ENCODE data around the gene CT55.
"Not testable (repeated sequence)": the region's sequence is repeated elsewhere in the genome, so short reads cannot be mapped to it uniquely, and the experiment has no call there.

CT55 gene

GRCh38 chrX:135185795-135186443 lies 14.7 kb upstream of the CT55 start:
- peak; percentile 47 for TF ChIP-seq CTCF (IDR thresholded peaks at IDR 0.05; ENCODE audit: low read depth, low read length)

GRCh38 chrX:135178636-135179035 lies 7.4 kb upstream of the CT55 start:
- no peak for TF ChIP-seq CTCF (IDR thresholded peaks at IDR 0.05; ENCODE audit: low read depth, low read length)

More at GRCh38 chrX:135185795-135186443, 14.7 kb upstream of the CT55 start:
- H3K4me3 ChIP-seq (ENCODE audit: low read depth, low read length) = no peak overlapping the region

GRCh38 chrX:135170468-135170867 lies 730 bp downstream of the CT55 start:
- H3K4me3 ChIP-seq (ENCODE audit: low read depth, low read length) = no peak overlapping the region
- TF ChIP-seq CTCF (IDR thresholded peaks at IDR 0.05; ENCODE audit: low read depth, low read length) = no peak

More at GRCh38 chrX:135178636-135179035, 7.4 kb upstream of the CT55 start:
- H3K4me3 ChIP-seq (ENCODE audit: low read depth, low read length) = no peak overlapping the region

- not testable (repeated sequence) for H3K4me3 ChIP-seq (ENCODE audit: low read depth, low read length)
Observed at GRCh38 chrX:135169534-135169933, 1.7 kb downstream of the CT55 start.

GRCh38 chrX:135168486-135168885 lies 2.7 kb downstream of the CT55 start:
- no peak overlapping the region for H3K4me3 ChIP-seq (ENCODE audit: low read depth, low read length)
- TF ChIP-seq CTCF (IDR thresholded peaks at IDR 0.05; ENCODE audit: low read depth, low read length) = no peak

- not testable (repeated sequence) for H3K4me3 ChIP-seq (ENCODE audit: low read depth, low read length)
Observed at GRCh38 chrX:135154688-135155087, 16.5 kb downstream of the CT55 start.

- H3K4me3 ChIP-seq (ENCODE audit: low read depth, low read length) = not testable (repeated sequence)
Observed at GRCh38 chrX:135126145-135126544, 45.1 kb downstream of the CT55 start.

- H3K4me3 ChIP-seq (ENCODE audit: low read depth, low read length) = not testable (repeated sequence)
Observed at GRCh38 chrX:135120056-135120576, 51.1 kb downstream of the CT55 start, which contains the start of gene ETDB. TSS of gene ETDB (minus strand) at chrX:135120526. CDS start at chrX:135119261, 1,265 bp downstream.

GRCh38 chrX:135116064-135116463 lies 55.1 kb downstream of the CT55 start:
- H3K4me3 ChIP-seq (ENCODE audit: low read depth, low read length) = not testable (repeated sequence)

- TF ChIP-seq CTCF (IDR thresholded peaks at IDR 0.05; ENCODE audit: low read depth, low read length) = no peak
- no peak overlapping the region for H3K4me3 ChIP-seq (ENCODE audit: low read depth, low read length)
Observed at GRCh38 chrX:135114392-135114791, 56.8 kb downstream of the CT55 start.

Measured in WI38 (cell line).